BE2C (cell line): ENCODE data around the gene RCAN2. TPM values are rescaled to one million over a fixed set of nuclear protein-coding genes. Genes with fewer than 3 reads are reported as not detected.

Source experiments
- DNase-seq: peaks from one replicate; pipeline ENCODE4 v3.0.0-alpha.2; 2020
- H3K27me3 ChIP-seq: fragments of 250-450 bp; sonication (Bioruptor Pico); 2 replicates; pipeline ENCODE4 v1.5.1; 2020; ENCODE audit warnings: mild to moderate bottlenecking
- H3K36me3 ChIP-seq: fragments of 250-450 bp; sonication (Bioruptor Pico); 2 replicates; pipeline ENCODE4 v1.5.1; 2020; ENCODE audit warnings: mild to moderate bottlenecking
- H3K4me1 ChIP-seq: fragments of 250-450 bp; sonication (Bioruptor Pico); 2 replicates; pipeline ENCODE4 v1.5.1; 2020
- H3K4me3 ChIP-seq: 2 replicates; pipeline ENCODE4 v1.5.1; 2011; ENCODE audit warnings: low read depth, low read length
- H3K9me3 ChIP-seq: fragments of 250-450 bp; sonication (Bioruptor Pico); 2 replicates; pipeline ENCODE4 v1.5.1; 2020
- polyA plus RNA-seq: library from polyadenylated mRNA; unstranded; fragments of >200 nt; gene quantifications from one replicate; pipeline ENCODE4 v1.2.1, GENCODE V29; 2012; ENCODE audit warnings: low read depth, missing spikeins; ENCODE audit not compliant: insufficient read length, insufficient read depth
- TF ChIP-seq, protein P1 (sequence below): IDR thresholded peaks from 2 replicates; pipeline ENCODE4 v1.5.1; 2012; ENCODE audit warnings: mild to moderate bottlenecking, low read depth, low read length

RCAN2 gene
- polyA plus RNA-seq: 0.31 TPM

DNA sequence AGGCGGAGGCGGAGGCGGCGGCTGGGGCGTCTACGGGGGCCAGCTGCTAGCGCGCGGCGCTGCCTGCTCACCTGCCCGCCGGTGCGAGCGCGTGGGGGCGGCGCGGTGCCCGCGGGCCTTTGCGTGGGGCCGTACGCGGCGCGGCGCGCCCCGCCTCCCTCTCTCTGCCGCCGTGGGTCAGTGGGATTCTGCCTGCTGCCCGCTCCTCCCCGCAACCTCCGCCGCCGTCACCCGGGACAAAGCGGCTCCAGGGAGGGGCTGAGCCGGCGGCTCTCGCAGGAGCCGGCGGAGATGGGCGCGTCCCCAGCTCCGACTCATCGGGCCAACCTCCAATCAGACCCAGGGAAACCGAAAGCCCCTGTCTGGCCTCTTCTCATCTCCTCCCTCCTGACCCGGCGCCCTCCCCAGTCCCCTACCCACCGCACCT, at the start of gene RCAN2:
Gene RCAN2, minus strand, starts transcription at position 249 of the 427 bp plus-strand sequence.
- Histone ChIP-seq H3K4me3 (peak within 1 kb of the TSS; percentile 51), H3K27me3 (peaks cover 35% of the 10 kb centered on the region), H3K36me3 (no peaks in the 10 kb centered on the region), H3K9me3 (no peaks in the 10 kb centered on the region), H3K4me1 (no peaks in the 10 kb centered on the region)
- peak; percentile 44 for DNase-seq
- TF ChIP-seq, protein P1, sequence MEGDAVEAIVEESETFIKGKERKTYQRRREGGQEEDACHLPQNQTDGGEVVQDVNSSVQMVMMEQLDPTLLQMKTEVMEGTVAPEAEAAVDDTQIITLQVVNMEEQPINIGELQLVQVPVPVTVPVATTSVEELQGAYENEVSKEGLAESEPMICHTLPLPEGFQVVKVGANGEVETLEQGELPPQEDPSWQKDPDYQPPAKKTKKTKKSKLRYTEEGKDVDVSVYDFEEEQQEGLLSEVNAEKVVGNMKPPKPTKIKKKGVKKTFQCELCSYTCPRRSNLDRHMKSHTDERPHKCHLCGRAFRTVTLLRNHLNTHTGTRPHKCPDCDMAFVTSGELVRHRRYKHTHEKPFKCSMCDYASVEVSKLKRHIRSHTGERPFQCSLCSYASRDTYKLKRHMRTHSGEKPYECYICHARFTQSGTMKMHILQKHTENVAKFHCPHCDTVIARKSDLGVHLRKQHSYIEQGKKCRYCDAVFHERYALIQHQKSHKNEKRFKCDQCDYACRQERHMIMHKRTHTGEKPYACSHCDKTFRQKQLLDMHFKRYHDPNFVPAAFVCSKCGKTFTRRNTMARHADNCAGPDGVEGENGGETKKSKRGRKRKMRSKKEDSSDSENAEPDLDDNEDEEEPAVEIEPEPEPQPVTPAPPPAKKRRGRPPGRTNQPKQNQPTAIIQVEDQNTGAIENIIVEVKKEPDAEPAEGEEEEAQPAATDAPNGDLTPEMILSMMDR: no peak

DNA sequence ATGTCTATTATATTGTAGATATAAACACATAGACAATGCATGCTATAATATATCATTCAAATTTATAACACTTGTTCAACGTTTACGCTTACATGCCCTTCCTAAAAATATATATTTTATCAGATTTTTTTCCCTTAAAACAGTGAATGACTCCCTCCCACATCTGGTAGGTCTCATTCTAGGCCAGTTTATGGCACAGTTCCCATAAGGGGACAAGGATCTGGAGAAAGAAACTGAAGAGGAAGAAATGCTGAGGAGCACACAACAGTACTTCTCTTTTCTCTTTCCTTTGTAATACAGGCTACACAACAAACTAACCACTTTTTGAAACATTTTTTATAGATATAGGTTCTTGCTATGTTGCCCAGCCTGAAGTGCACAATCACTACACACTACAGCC, 48.6 kb upstream of the RCAN2 start:
- Histone ChIP-seq H3K4me1 (no peaks in the 10 kb centered on the region), H3K9me3 (no peaks in the 10 kb centered on the region; the same call in 1 of the 2 replicates), H3K27me3 (no peaks in the 10 kb centered on the region), H3K36me3 (no peaks in the 10 kb centered on the region), H3K4me3 (no peak overlapping the region)
- TF ChIP-seq, protein P1: no peak
- DNase-seq: no peak

DNA sequence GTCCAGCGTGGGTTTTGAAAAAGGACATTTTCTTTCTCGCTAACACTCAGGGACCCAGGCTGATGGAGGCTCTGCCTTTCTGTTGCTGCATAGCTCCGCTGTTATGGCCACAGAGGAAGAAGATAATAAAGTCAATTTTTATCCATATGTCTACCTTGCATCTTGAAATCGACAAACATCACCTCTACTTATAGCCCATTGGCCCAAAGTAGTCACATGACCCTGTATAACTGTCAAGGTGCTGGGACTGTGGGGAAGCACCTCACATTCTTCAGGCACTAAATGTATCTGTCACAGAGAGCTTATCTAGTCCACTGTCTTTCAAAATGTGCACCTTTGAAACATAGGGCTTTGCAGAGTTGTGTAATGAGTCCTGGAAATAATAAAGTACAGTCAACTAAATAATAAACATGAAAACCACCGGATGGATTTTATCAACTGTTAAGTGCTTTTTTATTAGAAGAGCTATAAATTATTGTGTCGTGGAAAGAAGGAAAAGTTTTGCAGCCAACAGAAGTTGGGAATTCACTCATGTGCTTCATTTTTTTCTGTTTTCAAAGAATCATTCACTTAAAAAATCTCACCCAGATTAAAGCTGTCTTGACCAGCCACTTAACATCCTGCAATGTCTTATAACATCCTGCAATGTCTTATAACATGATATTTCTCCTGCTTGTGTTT, 47.7 kb upstream of the RCAN2 start:
- DNase-seq: no peak
- TF ChIP-seq, protein P1: no peak
- H3K9me3 ChIP-seq: no peaks in the 10 kb centered on the region; the same call in 1 of the 2 replicates

DNA sequence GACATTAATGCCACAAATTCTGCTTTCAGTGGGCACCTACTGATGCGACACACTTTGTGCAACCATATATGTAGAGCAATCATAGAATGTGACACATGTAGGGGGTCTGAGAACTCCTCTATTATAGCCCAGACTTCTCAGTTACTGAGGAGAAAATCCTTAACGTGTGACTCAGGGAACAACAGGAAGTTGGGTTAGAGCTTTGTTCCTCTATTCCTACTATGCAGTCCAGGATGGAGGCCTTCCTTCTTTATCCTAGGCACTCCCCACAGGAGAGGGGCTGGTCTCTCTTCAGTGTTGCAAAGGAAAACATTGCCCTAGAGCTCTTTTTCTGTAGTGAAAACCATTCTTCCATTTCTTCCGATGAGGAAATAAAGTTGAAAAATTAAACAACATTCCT, 39.6 kb upstream of the RCAN2 start:
- Histone ChIP-seq H3K4me1 (no peaks in the 10 kb centered on the region), H3K4me3 (no peak overlapping the region), H3K36me3 (no peaks in the 10 kb centered on the region), H3K9me3 (no peaks in the 10 kb centered on the region), H3K27me3 (no peaks in the 10 kb centered on the region)
- no peak for DNase-seq
- TF ChIP-seq, protein P1: no peak

More for the DNA sequence above, 47.7 kb upstream of the RCAN2 start:
- H3K4me3 ChIP-seq: no peak overlapping the region
- no peaks in the 10 kb centered on the region for H3K27me3 ChIP-seq
- no peaks in the 10 kb centered on the region for H3K36me3 ChIP-seq
- H3K4me1 ChIP-seq: no peaks in the 10 kb centered on the region

DNA sequence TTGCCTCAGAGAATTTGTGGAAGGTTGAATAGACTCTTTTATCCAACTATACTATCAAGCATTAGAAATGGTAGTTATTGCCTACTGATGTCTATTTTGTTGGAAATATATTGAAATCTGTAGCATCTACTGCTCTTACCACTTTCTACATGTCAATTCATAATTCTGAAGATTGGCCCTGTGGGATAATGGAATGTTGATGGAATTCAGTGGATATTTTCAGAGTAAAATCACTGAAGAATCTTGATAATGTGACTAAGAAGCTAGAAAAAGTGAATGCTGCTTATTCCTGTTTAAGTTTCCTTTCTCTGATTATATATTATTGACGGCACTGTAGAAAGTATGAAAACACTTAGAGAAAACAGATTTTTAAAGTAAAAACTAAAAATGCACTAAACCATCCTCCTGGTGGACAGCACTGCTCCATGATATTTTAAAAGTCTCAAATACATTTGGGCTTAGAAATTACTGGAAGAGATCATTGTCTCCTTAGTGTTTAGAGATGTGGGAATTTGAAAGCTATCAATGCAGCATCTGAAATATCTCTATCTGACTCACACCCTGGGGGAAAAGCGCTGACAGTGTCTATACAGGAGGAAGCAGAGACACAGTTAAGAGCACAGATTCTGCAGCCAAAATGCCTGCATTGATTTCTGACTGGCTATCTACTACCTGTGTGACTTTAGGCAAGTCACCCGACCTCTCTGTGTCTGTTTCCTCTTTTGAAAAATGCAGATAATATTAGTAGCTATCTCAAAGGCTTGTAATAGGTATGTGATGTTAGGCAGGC, 37.9 kb upstream of the RCAN2 start:
- Histone ChIP-seq H3K27me3 (no peaks in the 10 kb centered on the region), H3K4me3 (no peak overlapping the region), H3K4me1 (no peaks in the 10 kb centered on the region), H3K9me3 (no peaks in the 10 kb centered on the region), H3K36me3 (no peaks in the 10 kb centered on the region)
- no peak for DNase-seq
- TF ChIP-seq, protein P1: no peak

DNA sequence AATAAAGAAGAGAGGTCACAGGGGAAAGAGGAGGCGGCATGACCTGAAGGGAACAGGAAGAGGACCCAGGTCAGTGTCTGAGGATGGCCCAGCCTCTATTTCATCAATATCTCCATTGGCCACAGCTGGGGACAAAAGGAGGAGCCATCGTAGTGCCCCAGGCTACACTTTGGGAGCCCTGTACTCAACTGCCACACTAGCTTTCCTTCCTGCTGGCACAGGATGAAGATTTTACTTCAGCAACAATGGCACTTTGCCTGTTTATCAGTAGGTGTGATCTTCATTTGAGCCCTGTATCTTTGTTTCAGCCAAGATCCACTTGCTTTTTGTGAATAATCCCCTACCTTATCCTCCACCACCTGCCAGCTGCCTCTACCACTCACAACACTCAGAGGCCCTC, 35.4 kb upstream of the RCAN2 start:
- TF ChIP-seq, protein P1: no peak
- Histone ChIP-seq H3K4me1 (no peaks in the 10 kb centered on the region), H3K27me3 (no peaks in the 10 kb centered on the region), H3K4me3 (no peak overlapping the region), H3K9me3 (no peaks in the 10 kb centered on the region), H3K36me3 (no peaks in the 10 kb centered on the region)
- no peak for DNase-seq
